ENCODE results near the gene SND1. TPM values are rescaled to one million over a fixed set of nuclear protein-coding genes. Genes with fewer than 3 reads are reported as not detected.

The SND1 gene
- total RNA-seq, 1 experiment from 2014 or later, result 218 TPM

DNA sequence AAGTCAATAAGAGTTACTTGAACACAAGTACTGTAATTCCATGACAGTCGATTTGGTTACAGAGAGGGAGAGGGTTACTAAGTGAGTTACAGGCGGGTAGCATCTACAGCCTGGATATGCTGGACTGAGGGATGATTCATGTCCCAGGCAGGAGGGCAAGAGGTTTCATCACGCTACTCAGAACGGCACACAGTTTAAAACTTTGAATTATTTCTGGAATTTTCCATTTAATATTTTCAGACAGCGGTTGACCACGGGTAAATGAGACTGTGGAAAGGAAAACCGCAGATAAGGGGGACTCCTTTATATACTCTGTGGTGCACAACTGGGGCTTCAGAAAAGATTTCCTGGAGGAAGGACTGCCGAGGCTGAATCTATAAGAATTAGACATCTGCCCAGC, 404.9 kb downstream of the SND1 start:
- no peak overlapping the region for H3K27ac ChIP-seq (ENCODE audit: insufficient read length, low read depth, low read length)
- H2BK120ac ChIP-seq (ENCODE audit: low read depth, low read length, poor library complexity, severe bottlenecking), result no peak overlapping the region
- TF ChIP-seq, protein P1, sequence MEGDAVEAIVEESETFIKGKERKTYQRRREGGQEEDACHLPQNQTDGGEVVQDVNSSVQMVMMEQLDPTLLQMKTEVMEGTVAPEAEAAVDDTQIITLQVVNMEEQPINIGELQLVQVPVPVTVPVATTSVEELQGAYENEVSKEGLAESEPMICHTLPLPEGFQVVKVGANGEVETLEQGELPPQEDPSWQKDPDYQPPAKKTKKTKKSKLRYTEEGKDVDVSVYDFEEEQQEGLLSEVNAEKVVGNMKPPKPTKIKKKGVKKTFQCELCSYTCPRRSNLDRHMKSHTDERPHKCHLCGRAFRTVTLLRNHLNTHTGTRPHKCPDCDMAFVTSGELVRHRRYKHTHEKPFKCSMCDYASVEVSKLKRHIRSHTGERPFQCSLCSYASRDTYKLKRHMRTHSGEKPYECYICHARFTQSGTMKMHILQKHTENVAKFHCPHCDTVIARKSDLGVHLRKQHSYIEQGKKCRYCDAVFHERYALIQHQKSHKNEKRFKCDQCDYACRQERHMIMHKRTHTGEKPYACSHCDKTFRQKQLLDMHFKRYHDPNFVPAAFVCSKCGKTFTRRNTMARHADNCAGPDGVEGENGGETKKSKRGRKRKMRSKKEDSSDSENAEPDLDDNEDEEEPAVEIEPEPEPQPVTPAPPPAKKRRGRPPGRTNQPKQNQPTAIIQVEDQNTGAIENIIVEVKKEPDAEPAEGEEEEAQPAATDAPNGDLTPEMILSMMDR (conservative IDR thresholded peaks at IDR 0.05), result no peak
- Mint-ChIP-seq H3K36me3 (ENCODE audit: insufficient read depth in 1 of 3, low read depth in 3 of 3) (no peaks in the 10 kb centered on the region; a peak in 3 of 7 replicates), H3K27me3 (ENCODE audit: low read depth) (no peaks in the 10 kb centered on the region), H3K9me3 (no peaks in the 10 kb centered on the region), H3K4me1 (peaks cover 20% of the 10 kb centered on the region in 2 experiments), H3K4me3 (no peak overlapping the region), H3K27ac (no peak overlapping the region)
- no peak overlapping the region for H2BK20ac ChIP-seq (ENCODE audit: low read depth, low read length, poor library complexity, severe bottlenecking)
- H3K4me2 ChIP-seq (ENCODE audit: insufficient read depth, insufficient read length, low read length), result no peak overlapping the region
- no peak overlapping the region for H3T11ph ChIP-seq (ENCODE audit: low read length)
- no peak overlapping the region for H2BK15ac ChIP-seq (ENCODE audit: low read depth, low read length)
- H3K23me2 ChIP-seq (ENCODE audit: insufficient read length, low read depth, low read length, poor library complexity, severe bottlenecking), result no peaks in the 10 kb centered on the region
- H3K79me1 ChIP-seq (ENCODE audit: insufficient read depth, low read depth, low read length, poor library complexity, severe bottlenecking), result no peaks in the 10 kb centered on the region
- no peak overlapping the region for H2BK5ac ChIP-seq (ENCODE audit: insufficient read length, low read length)
- no peak overlapping the region for H3K14ac ChIP-seq (ENCODE audit: insufficient read depth, low read length)
- H4K91ac ChIP-seq (ENCODE audit: insufficient read length, low read depth, low read length), result no peak overlapping the region
- no peak overlapping the region for H3K9ac ChIP-seq (ENCODE audit: extremely low read depth, insufficient read length, low read length)
- H4K20me1 ChIP-seq (ENCODE audit: control insufficient read depth, insufficient read depth, insufficient read length), result no peaks in the 10 kb centered on the region
- no peak overlapping the region for H4K5ac ChIP-seq (ENCODE audit: insufficient read length, low read depth, low read length)
- WGBS (ENCODE audit: extremely low coverage, insufficient read length, low lambda C conversion rate), result no CpG with 5 or more reads among the region's 8 CpGs
- H4K8ac ChIP-seq (replicated peaks; ENCODE audit: insufficient read length, low read depth, low read length), result no peak overlapping the region
- no peak overlapping the region for H3K23ac ChIP-seq (ENCODE audit: insufficient read length, low read depth, low read length)
- H2AK5ac ChIP-seq (ENCODE audit: insufficient read length, low read length), result no peak overlapping the region
- no peak overlapping the region for H3K4ac ChIP-seq (ENCODE audit: low read depth, low read length)
- no peak for DNase-seq
- no peak overlapping the region for H2BK12ac ChIP-seq (ENCODE audit: insufficient read length, low read depth, low read length)
- no peak overlapping the region for H3K18ac ChIP-seq (ENCODE audit: insufficient read length, low read depth, low read length)
- no peak overlapping the region for H2AFZ ChIP-seq (ENCODE audit: low read length)
- H3K27me3 ChIP-seq (ENCODE audit: insufficient read depth, low read length), result no peaks in the 10 kb centered on the region
- H3K4me1 ChIP-seq (ENCODE audit: insufficient read depth, low read length), result no peaks in the 10 kb centered on the region
- no peak overlapping the region for H3K56ac ChIP-seq (ENCODE audit: insufficient read length, low read depth, low read length)
- no peaks in the 10 kb centered on the region for H3K9me3 ChIP-seq (ENCODE audit: control insufficient read depth, low read depth, low read length)
- H3K79me2 ChIP-seq (ENCODE audit: insufficient read depth, low read length), result no peaks in the 10 kb centered on the region

All from H9 (cell line).